ENCODE results near the gene RTKN2. TPM values are rescaled to one million over a fixed set of nuclear protein-coding genes. Genes with fewer than 3 reads are reported as not detected.

RTKN2 gene
- total RNA-seq, 2 experiments from 2014 or later: 2.9 to 3.8 TPM

GRCh38 chr10:62177111-62177510, 91.5 kb downstream of the RTKN2 start:
- CTCF ChIA-PET: interaction anchor here (1.2 kb wide), 1 partner anchor 71 kb away, joined by 3 read pairs; no protein-coding TSS in a partner anchor
- Mint-ChIP-seq H3K9me3 (ENCODE audit: low read depth) (peaks cover 25% of the 10 kb centered on the region), H3K27ac (no peak overlapping the region), H3K27me3 (no peaks in the 10 kb centered on the region), H3K36me3 (peaks cover 70% of the 10 kb centered on the region), H3K4me3 (no peak overlapping the region), H3K4me1 (peaks cover 41% of the 10 kb centered on the region)
- DNase-seq: no peak
- ATAC-seq: no peak

GRCh38 chr10:62175251-62175650, 93.4 kb downstream of the RTKN2 start:
- Mint-ChIP-seq H3K4me1 (peaks cover 32% of the 10 kb centered on the region), H3K27ac (peak overlapping the region; percentile 29), H3K4me3 (no peak overlapping the region), H3K36me3 (peaks cover 61% of the 10 kb centered on the region), H3K27me3 (no peaks in the 10 kb centered on the region), H3K9me3 (ENCODE audit: low read depth) (peaks cover 20% of the 10 kb centered on the region)
- DNase-seq: no peak
- CTCF ChIA-PET: interaction anchor here (0.8 kb wide), 1 partner anchor 70 kb away, joined by 3 read pairs; no protein-coding TSS in a partner anchor
- no peak for ATAC-seq

GRCh38 chr10:62172465-62172864, 96.2 kb downstream of the RTKN2 start:
- CTCF ChIA-PET: no interaction called here
- DNase-seq (no peak), ATAC-seq (no peak)
- Mint-ChIP-seq H3K36me3 (peaks cover 44% of the 10 kb centered on the region), H3K27ac (no peak overlapping the region), H3K27me3 (no peaks in the 10 kb centered on the region), H3K4me1 (peaks cover 25% of the 10 kb centered on the region), H3K9me3 (ENCODE audit: low read depth) (peaks cover 13% of the 10 kb centered on the region), H3K4me3 (no peak overlapping the region)

- ATAC-seq: no peak
Measured at GRCh38 chr10:62171791-62172190, 96.9 kb downstream of the RTKN2 start.

GRCh38 chr10:62170732-62171131, 97.9 kb downstream of the RTKN2 start:
- Mint-ChIP-seq H3K27me3 (no peaks in the 10 kb centered on the region), H3K9me3 (ENCODE audit: low read depth) (peaks cover 10% of the 10 kb centered on the region), H3K4me1 (peaks cover 18% of the 10 kb centered on the region)

More at GRCh38 chr10:62171791-62172190, 96.9 kb downstream of the RTKN2 start:
- H3K36me3 Mint-ChIP-seq: peaks cover 41% of the 10 kb centered on the region
- peaks cover 24% of the 10 kb centered on the region for H3K4me1 Mint-ChIP-seq
- no peak for DNase-seq
- no peak overlapping the region for H3K27ac Mint-ChIP-seq
- H3K27me3 Mint-ChIP-seq: no peaks in the 10 kb centered on the region
- CTCF ChIA-PET: no interaction called here
- no peak overlapping the region for H3K4me3 Mint-ChIP-seq
- H3K9me3 Mint-ChIP-seq (ENCODE audit: low read depth): peaks cover 10% of the 10 kb centered on the region

GRCh38 chr10:62166331-62167131, 102.1 kb downstream of the RTKN2 start:
- Mint-ChIP-seq H3K27me3 (no peaks in the 10 kb centered on the region), H3K9me3 (ENCODE audit: low read depth) (no peaks in the 10 kb centered on the region), H3K4me1 (peaks cover 6% of the 10 kb centered on the region), H3K27ac (no peak overlapping the region), H3K36me3 (peaks cover 10% of the 10 kb centered on the region), H3K4me3 (no peak overlapping the region)
- ATAC-seq (no peak), DNase-seq (no peak)
- CTCF ChIA-PET: no interaction called here

More at GRCh38 chr10:62170732-62171131, 97.9 kb downstream of the RTKN2 start:
- ATAC-seq (no peak), DNase-seq (no peak)
- Mint-ChIP-seq H3K36me3 (peaks cover 38% of the 10 kb centered on the region), H3K4me3 (no peak overlapping the region), H3K27ac (no peak overlapping the region)
- CTCF ChIA-PET: no interaction called here

GRCh38 chr10:62165803-62166202, 102.8 kb downstream of the RTKN2 start:
- no peaks in the 10 kb centered on the region for H3K27me3 Mint-ChIP-seq
- ATAC-seq (no peak), DNase-seq (no peak)
- no peaks in the 10 kb centered on the region for H3K9me3 Mint-ChIP-seq (ENCODE audit: low read depth)
- peaks cover 8% of the 10 kb centered on the region for H3K36me3 Mint-ChIP-seq
- H3K4me1 Mint-ChIP-seq: peaks cover 6% of the 10 kb centered on the region
- no peak overlapping the region for H3K27ac Mint-ChIP-seq
- CTCF ChIA-PET: no interaction called here
- H3K4me3 Mint-ChIP-seq: no peak overlapping the region

- DNase-seq (no peak), ATAC-seq (no peak)
- CTCF ChIA-PET: no interaction called here
- Mint-ChIP-seq H3K27me3 (no peaks in the 10 kb centered on the region), H3K4me3 (no peak overlapping the region), H3K36me3 (peaks cover 5% of the 10 kb centered on the region), H3K4me1 (peaks cover 8% of the 10 kb centered on the region), H3K27ac (no peak overlapping the region), H3K9me3 (ENCODE audit: low read depth) (no peaks in the 10 kb centered on the region)
Measured at GRCh38 chr10:62163024-62163423, 105.6 kb downstream of the RTKN2 start.

GRCh38 chr10:62162261-62162981, 106.2 kb downstream of the RTKN2 start:
- Mint-ChIP-seq H3K27ac (no peak overlapping the region), H3K4me1 (peaks cover 8% of the 10 kb centered on the region), H3K36me3 (peaks cover 5% of the 10 kb centered on the region), H3K9me3 (ENCODE audit: low read depth) (no peaks in the 10 kb centered on the region), H3K27me3 (no peaks in the 10 kb centered on the region), H3K4me3 (no peak overlapping the region)
- CTCF ChIA-PET: interaction anchor here (1.0 kb wide), 1 partner anchor 27 kb away, joined by 3 read pairs; no protein-coding TSS in a partner anchor
- DNase-seq (no peak), ATAC-seq (no peak)

GRCh38 chr10:62159351-62159750, 109.3 kb downstream of the RTKN2 start:
- ATAC-seq: no peak
- CTCF ChIA-PET: interaction anchor here (1.5 kb wide), 1 partner anchor 11 kb away, joined by 4 read pairs; no protein-coding TSS in a partner anchor
- Mint-ChIP-seq H3K9me3 (ENCODE audit: low read depth) (no peaks in the 10 kb centered on the region), H3K27ac (no peak overlapping the region), H3K4me3 (no peak overlapping the region), H3K36me3 (no peaks in the 10 kb centered on the region), H3K4me1 (peaks cover 2% of the 10 kb centered on the region), H3K27me3 (no peaks in the 10 kb centered on the region)
- DNase-seq: no peak

- Mint-ChIP-seq H3K4me3 (no peak overlapping the region), H3K27ac (no peak overlapping the region), H3K9me3 (ENCODE audit: low read depth) (no peaks in the 10 kb centered on the region), H3K4me1 (peaks cover 4% of the 10 kb centered on the region), H3K36me3 (peaks cover 2% of the 10 kb centered on the region), H3K27me3 (no peaks in the 10 kb centered on the region)
- ATAC-seq: no peak
- DNase-seq: no peak
- CTCF ChIA-PET: interaction anchor here (1.6 kb wide), 1 partner anchor 10 kb away, joined by 5 read pairs; no protein-coding TSS in a partner anchor
Measured at GRCh38 chr10:62157601-62158000, 111.0 kb downstream of the RTKN2 start.

- Mint-ChIP-seq H3K4me1 (peaks cover 2% of the 10 kb centered on the region), H3K4me3 (no peak overlapping the region), H3K27me3 (no peaks in the 10 kb centered on the region), H3K36me3 (peaks cover 13% of the 10 kb centered on the region), H3K27ac (no peak overlapping the region), H3K9me3 (ENCODE audit: low read depth) (peaks cover 10% of the 10 kb centered on the region)
- no peak for DNase-seq
- CTCF ChIA-PET: interaction anchor here (1.0 kb wide), 1 partner anchor 33 kb away, joined by 3 read pairs; no protein-coding TSS in a partner anchor
- no peak for ATAC-seq
Measured at GRCh38 chr10:62155054-62155680, 113.5 kb downstream of the RTKN2 start.

- H3K27ac Mint-ChIP-seq: no peak overlapping the region
- H3K4me1 Mint-ChIP-seq: peaks cover 2% of the 10 kb centered on the region
- no peaks in the 10 kb centered on the region for H3K27me3 Mint-ChIP-seq
- H3K4me3 Mint-ChIP-seq: no peak overlapping the region
- DNase-seq (no peak), ATAC-seq (no peak)
- peaks cover 10% of the 10 kb centered on the region for H3K9me3 Mint-ChIP-seq (ENCODE audit: low read depth)
- CTCF ChIA-PET: no interaction called here
- H3K36me3 Mint-ChIP-seq: peaks cover 13% of the 10 kb centered on the region
Measured at GRCh38 chr10:62154231-62154630, 114.4 kb downstream of the RTKN2 start.

All from activated CD8-positive, alpha-beta memory T cell treated with anti-CD3 and anti-CD28 coated beads, Interleukin-2, amount 10 ng/mL, durations not matched to agents 7 days and 5 days (primary cell).